Adrenal gland (tissue), 12 donors: ENCODE data around the gene GTSE1. TPM values are rescaled to one million over a fixed set of nuclear protein-coding genes. Genes with fewer than 3 reads are reported as not detected.

ENCODE experiments used
- DNase-seq, 7 donors: peaks; one replicate each; pipeline ENCODE4 v3.0.0-alpha.2; 2019 to 2020
- H3K27ac ChIP-seq, 5 donors: fragments of 200-600 bp; sonication (generic) in 4 of 5; 1 replicate in 3 of 5; 2 replicates in 2 of 5; pipeline versions ENCODE4 v1.5.1 to v1.8.0; 2016 to 2020; ENCODE audit warnings: mild to moderate bottlenecking in 1 of 5
- H3K27me3 ChIP-seq: fragments of 200-600 bp; 2 replicates; pipeline ENCODE4 v1.8.0; 2021
- H3K36me3 ChIP-seq, 2 donors: fragments of 200-600 bp; replicated peaks in 1 of 2; 1 replicate in 1 of 2; 2 replicates in 1 of 2; pipeline versions ENCODE4 v1.5.1 to v1.8.0; 2018 to 2022
- H3K4me1 ChIP-seq, 2 donors: fragments of 200-600 bp; replicated peaks in 1 of 2; 1 replicate in 1 of 2; 2 replicates in 1 of 2; pipeline versions ENCODE4 v1.5.1 to v1.8.0; 2018 to 2021
- H3K4me3 ChIP-seq, 4 donors: fragments of 200-600 bp; sonication (generic) in 3 of 4; one replicate each; pipeline ENCODE4 v1.5.1; 2016 to 2018
- H3K9me3 ChIP-seq, 3 donors: fragments of 200-600 bp; sonication (generic) in 1 of 3; replicated peaks in 1 of 3; 1 replicate in 2 of 3; 2 replicates in 1 of 3; pipeline versions ENCODE4 v1.5.1 to v1.8.0; 2016 to 2021
- CTCF ChIP-seq, 6 experiments: fragments of 450-650 bp in 4 of 6; fragments of 200-600 bp in 2 of 6; sonication (generic) in 1 of 6; IDR thresholded peaks; 1 replicate in 5 of 6; 2 replicates in 1 of 6; pipeline versions ENCODE4 v1.5.1 to v1.8.0; 2016 to 2021; ENCODE audit warnings: antibody characterized with exemption in 6 of 6, mild to moderate bottlenecking in 2 of 6, moderate library complexity in 1 of 6
- POLR2A ChIP-seq, 2 donors: fragments of 450-650 bp; IDR thresholded peaks; one replicate each; pipeline ENCODE4 v1.6.1; 2017; ENCODE audit warnings: antibody characterized with exemption in 2 of 2, mild to moderate bottlenecking in 2 of 2, moderate library complexity in 1 of 2
- WGBS, 4 donors: extraction: QIAGEN DNeasy Blood & Tissue Kit in 2 of 4; methylation state at CpG; one replicate each; pipeline versions ENCODE4 v1.1.5 to v1.1.7; 2013 to 2017; 5-methylcytosine and 5-hydroxymethylcytosine counted together
- intact Hi-C, 2 donors: fragments of 100-400 bp; cut with DNase I; formaldehyde crosslinking; loops; one replicate each; pipeline versions ENCODE4 v1.14.1 to v1.15.0; 2022 to 2023
- polyA plus RNA-seq, 3 donors: library from polyadenylated mRNA; stranded (reverse); fragments of 200-250 nt in 2 of 3; fragments of 350-450 nt in 1 of 3; fragmentation: Illumina TruSeq in 1 of 3; extraction: RNeasy Lipid Tissue Mini Kit (QIAGEN cat#74804) in 1 of 3; gene quantifications; one replicate each; pipeline ENCODE4 v1.2.3, GENCODE V29; 2013 to 2014
- total RNA-seq, 9 donors: library from RNA; depleted of rRNA in 4 of 9; stranded (reverse); fragments of >200 nt in 4 of 9; fragments of 120-200 nt in 1 of 9; fragmentation: NEBNext Ultra II Directional in 1 of 9; extraction: Animal tissue kit (Norgen Biotek cat#: 25700) in 1 of 9; gene quantifications; one replicate each; pipeline versions ENCODE4 v1.1.0 to v1.2.4, GENCODE V29; 2013 to 2023
- donor health status: healthy with polysubstance abuse.
- donor health status: Bipolar disorder and iron deficiency.
- donor health status: DM: yes; HTN: yes; CAD: no.
- donor health status: DM: no; HTN: no; CAD: no.
- donor health status: DM: no; HTN: no; CAD: no.
- donor health status: DM: yes; HTN: yes; CAD: no.

Gene GTSE1
- total and polyA plus RNA-seq, 12 donors: 0.06 to 5.7 (median 1.0) TPM

GRCh38 chr22:46281866-46282678, 14.6 kb upstream of the GTSE1 start:
- Histone ChIP-seq H3K9me3 (no peaks in the 10 kb centered on the region), H3K36me3 (peaks cover 0 to 100% of the 10 kb centered on the region in 2 donors), H3K27me3 (no peaks in the 10 kb centered on the region), H3K4me1 (no peaks in the 10 kb centered on the region), H3K4me3 (no peak overlapping the region), H3K27ac (no peak overlapping the region)
- peak in 1 of 7 donors; percentile 6 for DNase-seq
- intact Hi-C loops: no loop called here
- 91 to 97% (median 96%) methylated on average over 9 to 13 of the region's 13 CpGs for WGBS, 4 donors
- TF ChIP-seq POLR2A (IDR thresholded peaks at IDR 0.05) (no peak), CTCF (IDR thresholded peaks at IDR 0.05) (no peak)

- Histone ChIP-seq H3K36me3 (peaks cover 0 to 74% of the 10 kb centered on the region in 2 donors), H3K27me3 (no peaks in the 10 kb centered on the region), H3K9me3 (no peaks in the 10 kb centered on the region), H3K4me1 (no peaks in the 10 kb centered on the region), H3K4me3 (no peak overlapping the region), H3K27ac (no peak overlapping the region)
- no peak for TF ChIP-seq POLR2A (IDR thresholded peaks at IDR 0.05)
- TF ChIP-seq CTCF (IDR thresholded peaks at IDR 0.05): no peak
- intact Hi-C loops: no loop called here
- DNase-seq: no peak
- WGBS, 4 donors: 91 to 96% (median 93%) methylated on average over 3 of the region's 3 CpGs
Observed at GRCh38 chr22:46286006-46286405, 10.7 kb upstream of the GTSE1 start.

GRCh38 chr22:46286941-46287872, 9.5 kb upstream of the GTSE1 start:
- TF ChIP-seq CTCF (IDR thresholded peaks at IDR 0.05) (no peak), POLR2A (IDR thresholded peaks at IDR 0.05) (no peak)
- no peaks in the 10 kb centered on the region for H3K27me3 ChIP-seq
- H3K27ac ChIP-seq: peak overlapping the region in 4 of 5 donors; percentile 24 to 74 (median 34)
- H3K4me1 ChIP-seq: no peaks in the 10 kb centered on the region
- no peak overlapping the region for H3K4me3 ChIP-seq
- no peak for DNase-seq
- 88 to 97% (median 95%) methylated on average over 8 to 15 of the region's 15 CpGs for WGBS, 4 donors
- no peaks in the 10 kb centered on the region for H3K9me3 ChIP-seq
- peaks cover 0 to 71% of the 10 kb centered on the region in 2 donors for H3K36me3 ChIP-seq
- intact Hi-C loops: no loop called here
